Measurements from ENCODE around the gene MAP4K4. TPM values are rescaled to one million over a fixed set of nuclear protein-coding genes. Genes with fewer than 3 reads are reported as not detected.

The MAP4K4 gene
- total and polyA plus RNA-seq, 2 of the 13 experiments (the other 11 are each of a cell fraction or from before 2014, with no cell fraction given), result 105 to 264 TPM

DNA sequence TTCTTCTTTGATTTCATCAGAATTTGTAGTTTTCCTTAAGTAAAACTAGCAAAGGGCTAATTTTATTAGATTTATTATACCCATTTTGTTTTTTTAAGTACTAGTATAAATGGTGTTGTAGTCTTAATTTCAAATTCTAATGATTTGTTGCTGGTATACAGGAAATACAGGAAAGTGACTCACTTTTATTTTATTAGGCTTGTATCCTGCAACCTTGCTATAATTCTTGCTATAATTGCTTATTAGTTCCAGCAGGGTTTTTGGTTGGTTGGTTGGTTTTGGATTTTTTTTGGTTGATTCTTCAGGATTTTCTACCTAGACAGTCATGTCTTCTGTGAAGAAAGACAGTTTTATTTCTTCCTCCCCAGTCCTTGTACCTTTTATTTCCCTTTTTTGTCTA is 183.6 kb downstream of the MAP4K4 start:
- ATAC-seq, result no peak
- H2AFZ ChIP-seq (ENCODE audit: low read length), result no peak overlapping the region
- peaks cover 26 to 84% of the 10 kb centered on the region in 2 experiments for H3K36me3 ChIP-seq (replicated peaks in 1 of 2; ENCODE audit: control insufficient read depth in 1 of 2, insufficient read depth in 2 of 2, low read length in 2 of 2)
- no peak overlapping the region for H3K4me2 ChIP-seq (ENCODE audit: low read depth, low read length)
- intact Hi-C loops (cut with micrococcal nuclease; ENCODE audit: unreplicated experiment) (loop anchor here (5.0 to 10.0 kb wide), 2 partner anchors 474 to 571 kb away; partner anchors contain the start of gene IL18R1), in situ Hi-C loops (cut with HindIII; ENCODE audit: extremely low pct_ligation_motif_present, low pct_unique_long_range_greater_than_20kb) (loop anchor here (10.0 kb wide), 1 partner anchor 354 kb away; no protein-coding TSS in a partner anchor)
- POLR2A ChIA-PET, result no interaction called here
- CTCF ChIA-PET (ENCODE audit: low intra/inter-chr PET ratio, low total read pairs), result no interaction called here
- no peak for FAIRE-seq
- no peaks in the 10 kb centered on the region for H3K4me1 ChIP-seq (ENCODE audit: insufficient read depth, low read length)
- no peaks in the 10 kb centered on the region for H3K27me3 ChIP-seq (ENCODE audit: control insufficient read depth in 1 of 2, insufficient read depth in 2 of 2, low read length in 2 of 2)
- no peak overlapping the region for H3K4me3 ChIP-seq (replicated peaks in 1 of 3; ENCODE audit: insufficient read depth in 1 of 3, low read depth in 2 of 3, low read length in 3 of 3)
- H3K9ac ChIP-seq (ENCODE audit: insufficient read depth, low read depth, low read length), result no peak overlapping the region
- no peak for DNase-seq (ENCODE audit: low spot score)
- BruUV-seq (replicated peaks), result no TSS peak
- H4K20me1 ChIP-seq (ENCODE audit: insufficient read depth, low read length), result peaks cover 7% of the 10 kb centered on the region
- no peak overlapping the region for H3K27ac ChIP-seq (ENCODE audit: extremely low read length, insufficient read depth, low read length)
- H3K79me2 ChIP-seq (ENCODE audit: insufficient read depth, low read length), result no peaks in the 10 kb centered on the region
- H3K9me3 ChIP-seq (ENCODE audit: low read length), result no peaks in the 10 kb centered on the region
- no peak for TF ChIP-seq CBX2 (IDR thresholded peaks at IDR 0.05; ENCODE audit: low read depth, low read length)
- no peak for TF ChIP-seq CBX2 (CRISPR knock-in tag; IDR thresholded peaks at IDR 0.05; ENCODE audit: low read depth)
- TF ChIP-seq YEATS2 (CRISPR knock-in tag; IDR thresholded peaks at IDR 0.05; ENCODE audit: borderline replicate concordance), result no peak
- no peak for TF ChIP-seq SRSF9 (IDR thresholded peaks at IDR 0.05; ENCODE audit: borderline replicate concordance, insufficient read depth, low read depth, low read length, poor library complexity, severe bottlenecking)
- TF ChIP-seq SSRP1 (CRISPR knock-in tag; IDR thresholded peaks at IDR 0.05), result no peak
- no peak for TF ChIP-seq U2AF1 (optimal IDR thresholded peaks at IDR 0.05; ENCODE audit: low read depth, low read length)
- TF ChIP-seq, protein P1, sequence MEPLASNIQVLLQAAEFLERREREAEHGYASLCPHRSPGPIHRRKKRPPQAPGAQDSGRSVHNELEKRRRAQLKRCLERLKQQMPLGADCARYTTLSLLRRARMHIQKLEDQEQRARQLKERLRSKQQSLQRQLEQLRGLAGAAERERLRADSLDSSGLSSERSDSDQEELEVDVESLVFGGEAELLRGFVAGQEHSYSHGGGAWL (CRISPR knock-in tag; IDR thresholded peaks at IDR 0.05), result no peak
- no peak for TF ChIP-seq ZNF513 (CRISPR knock-in tag; conservative IDR thresholded peaks at IDR 0.05)
- TF ChIP-seq ZNF562 (CRISPR knock-in tag; IDR thresholded peaks at IDR 0.05; ENCODE audit: borderline replicate concordance), result no peak
- no peak for TF ChIP-seq ZMYM3 (CRISPR knock-in tag; IDR thresholded peaks at IDR 0.05)
- no peak for TF ChIP-seq KDM1A (CRISPR knock-in tag; IDR thresholded peaks at IDR 0.05)
- TF ChIP-seq MTA1 (CRISPR knock-in tag; IDR thresholded peaks at IDR 0.05; ENCODE audit: borderline replicate concordance), result no peak
- TF ChIP-seq, protein P2, sequence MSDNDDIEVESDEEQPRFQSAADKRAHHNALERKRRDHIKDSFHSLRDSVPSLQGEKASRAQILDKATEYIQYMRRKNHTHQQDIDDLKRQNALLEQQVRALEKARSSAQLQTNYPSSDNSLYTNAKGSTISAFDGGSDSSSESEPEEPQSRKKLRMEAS (IDR thresholded peaks at IDR 0.05), result no peak
- TF ChIP-seq, protein P3, sequence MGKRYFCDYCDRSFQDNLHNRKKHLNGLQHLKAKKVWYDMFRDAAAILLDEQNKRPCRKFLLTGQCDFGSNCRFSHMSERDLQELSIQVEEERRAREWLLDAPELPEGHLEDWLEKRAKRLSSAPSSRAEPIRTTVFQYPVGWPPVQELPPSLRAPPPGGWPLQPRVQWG (CRISPR knock-in tag; IDR thresholded peaks at IDR 0.05; ENCODE audit: borderline replicate concordance, low read depth), result no peak
